Ascending aorta (tissue), 2 donors: ENCODE measurements around the gene EFNA4. TPM values are rescaled to one million over a fixed set of nuclear protein-coding genes. Genes with fewer than 3 reads are reported as not detected.

ENCODE experiments used
- DNase-seq, 2 donors: peaks; one replicate each; pipeline ENCODE4 v3.0.0-alpha.2; 2019; ENCODE audit warnings: low spot score in 2 of 2
- H3K27ac ChIP-seq, 2 donors: fragments of 200-600 bp; sonication (generic); one replicate each; pipeline ENCODE4 v1.5.1; 2016 to 2017; ENCODE audit warnings: mild to moderate bottlenecking in 1 of 2
- H3K27me3 ChIP-seq: fragments of 200-600 bp; sonication (generic); one replicate; pipeline ENCODE4 v1.5.1; 2017
- H3K36me3 ChIP-seq, 2 donors: fragments of 200-600 bp; sonication (generic); one replicate each; pipeline ENCODE4 v1.5.1; 2016
- H3K4me1 ChIP-seq, 2 donors: fragments of 200-600 bp; sonication (generic); one replicate each; pipeline ENCODE4 v1.5.1; 2016 to 2017; ENCODE audit warnings: mild to moderate bottlenecking in 1 of 2
- H3K4me3 ChIP-seq, 2 donors: fragments of 200-600 bp; sonication (generic); one replicate each; pipeline ENCODE4 v1.5.1; 2016 to 2017; ENCODE audit warnings: mild to moderate bottlenecking in 1 of 2
- H3K9me3 ChIP-seq, 2 donors: fragments of 200-600 bp; sonication (generic); one replicate each; pipeline ENCODE4 v1.5.1; 2016
- intact Hi-C: fragments of 100-400 bp; cut with DNase I; formaldehyde crosslinking; loops from one replicate; pipeline ENCODE4 v1.15.1; 2023
- total RNA-seq: library from RNA; depleted of rRNA; stranded (reverse); fragments of >200 nt; gene quantifications from one replicate; pipeline ENCODE4 v1.1.0, GENCODE V29; 2016
- TF ChIP-seq, protein P1 (sequence below), 3 experiments: fragments of 200-600 bp in 2 of 3; fragments of 450-650 bp in 1 of 3; sonication (generic) in 2 of 3; IDR thresholded peaks; one replicate each; pipeline ENCODE4 v1.5.1; 2016 to 2019; ENCODE audit warnings: antibody characterized with exemption in 3 of 3, mild to moderate bottlenecking in 1 of 3, moderate library complexity in 1 of 3

Gene EFNA4
- total RNA-seq, 1 donor from 2014 or later: 11.2 TPM

DNA sequence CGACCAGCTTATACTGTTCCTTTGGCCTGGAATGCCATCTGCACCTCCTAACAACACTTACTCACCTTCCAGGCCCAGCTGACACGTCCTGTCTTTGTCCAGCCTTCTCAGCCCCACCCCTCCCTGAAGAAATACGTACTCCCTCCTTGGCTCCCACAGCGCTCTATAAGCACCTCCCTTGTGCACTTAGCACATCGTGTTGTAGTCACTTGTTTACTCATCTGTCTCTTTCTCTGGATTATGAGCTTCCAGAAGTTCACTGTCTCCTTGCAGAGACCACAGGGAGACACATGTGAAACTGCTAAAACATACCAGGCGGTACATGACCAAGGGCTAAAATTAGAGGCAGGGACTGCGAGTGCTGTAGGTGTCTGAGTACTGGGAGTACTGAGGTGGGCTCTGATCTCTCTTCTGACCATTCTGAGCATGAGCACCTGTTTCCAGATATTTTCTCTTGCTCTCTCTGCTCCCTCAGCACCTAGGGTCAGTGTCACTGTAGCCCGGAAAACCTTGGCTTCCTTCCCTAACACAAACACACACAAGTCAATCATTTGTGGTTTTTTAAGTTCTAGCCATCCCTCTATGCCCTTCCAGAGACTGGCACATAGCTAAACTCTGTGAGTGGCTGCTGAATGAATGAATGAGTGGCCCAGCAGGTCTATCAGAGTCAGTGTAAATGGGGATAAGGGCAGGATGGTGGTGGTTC, 24.8 kb upstream of the EFNA4 start:
- no peaks in the 10 kb centered on the region for H3K9me3 ChIP-seq
- H3K4me3 ChIP-seq: no peak overlapping the region
- H3K4me1 ChIP-seq: no peaks in the 10 kb centered on the region
- H3K27me3 ChIP-seq: no peaks in the 10 kb centered on the region
- H3K36me3 ChIP-seq: no peaks in the 10 kb centered on the region
- no peak overlapping the region for H3K27ac ChIP-seq
- intact Hi-C loops: no loop called here
- TF ChIP-seq, protein P1, sequence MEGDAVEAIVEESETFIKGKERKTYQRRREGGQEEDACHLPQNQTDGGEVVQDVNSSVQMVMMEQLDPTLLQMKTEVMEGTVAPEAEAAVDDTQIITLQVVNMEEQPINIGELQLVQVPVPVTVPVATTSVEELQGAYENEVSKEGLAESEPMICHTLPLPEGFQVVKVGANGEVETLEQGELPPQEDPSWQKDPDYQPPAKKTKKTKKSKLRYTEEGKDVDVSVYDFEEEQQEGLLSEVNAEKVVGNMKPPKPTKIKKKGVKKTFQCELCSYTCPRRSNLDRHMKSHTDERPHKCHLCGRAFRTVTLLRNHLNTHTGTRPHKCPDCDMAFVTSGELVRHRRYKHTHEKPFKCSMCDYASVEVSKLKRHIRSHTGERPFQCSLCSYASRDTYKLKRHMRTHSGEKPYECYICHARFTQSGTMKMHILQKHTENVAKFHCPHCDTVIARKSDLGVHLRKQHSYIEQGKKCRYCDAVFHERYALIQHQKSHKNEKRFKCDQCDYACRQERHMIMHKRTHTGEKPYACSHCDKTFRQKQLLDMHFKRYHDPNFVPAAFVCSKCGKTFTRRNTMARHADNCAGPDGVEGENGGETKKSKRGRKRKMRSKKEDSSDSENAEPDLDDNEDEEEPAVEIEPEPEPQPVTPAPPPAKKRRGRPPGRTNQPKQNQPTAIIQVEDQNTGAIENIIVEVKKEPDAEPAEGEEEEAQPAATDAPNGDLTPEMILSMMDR (IDR thresholded peaks at IDR 0.05): no peak
- DNase-seq: no peak

DNA sequence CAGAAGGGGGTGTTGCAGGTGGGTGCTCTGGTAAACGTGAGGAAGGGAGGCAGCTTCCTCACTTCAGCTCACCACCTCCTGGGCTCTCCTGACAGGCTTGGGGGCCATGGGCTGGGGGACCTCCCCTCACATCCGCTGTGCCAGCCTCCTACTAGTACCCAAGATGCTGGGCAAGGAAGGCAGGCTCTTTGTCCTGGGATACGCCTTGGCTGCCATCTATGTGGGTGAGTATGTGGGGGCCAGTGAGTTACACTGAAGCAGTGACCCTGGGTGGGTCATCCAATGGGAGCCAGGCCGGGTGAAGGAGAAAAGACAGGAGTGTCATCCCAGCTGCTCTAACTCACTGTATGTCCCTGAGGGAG, 24.3 kb upstream of the EFNA4 start:
- no peak for DNase-seq
- H3K9me3 ChIP-seq: no peaks in the 10 kb centered on the region
- H3K4me1 ChIP-seq: no peaks in the 10 kb centered on the region
- H3K27ac ChIP-seq: no peak overlapping the region
- H3K36me3 ChIP-seq: no peaks in the 10 kb centered on the region
- H3K4me3 ChIP-seq: no peak overlapping the region
- no peaks in the 10 kb centered on the region for H3K27me3 ChIP-seq
- intact Hi-C loops: no loop called here
- TF ChIP-seq, protein P1 (IDR thresholded peaks at IDR 0.05): no peak

DNA sequence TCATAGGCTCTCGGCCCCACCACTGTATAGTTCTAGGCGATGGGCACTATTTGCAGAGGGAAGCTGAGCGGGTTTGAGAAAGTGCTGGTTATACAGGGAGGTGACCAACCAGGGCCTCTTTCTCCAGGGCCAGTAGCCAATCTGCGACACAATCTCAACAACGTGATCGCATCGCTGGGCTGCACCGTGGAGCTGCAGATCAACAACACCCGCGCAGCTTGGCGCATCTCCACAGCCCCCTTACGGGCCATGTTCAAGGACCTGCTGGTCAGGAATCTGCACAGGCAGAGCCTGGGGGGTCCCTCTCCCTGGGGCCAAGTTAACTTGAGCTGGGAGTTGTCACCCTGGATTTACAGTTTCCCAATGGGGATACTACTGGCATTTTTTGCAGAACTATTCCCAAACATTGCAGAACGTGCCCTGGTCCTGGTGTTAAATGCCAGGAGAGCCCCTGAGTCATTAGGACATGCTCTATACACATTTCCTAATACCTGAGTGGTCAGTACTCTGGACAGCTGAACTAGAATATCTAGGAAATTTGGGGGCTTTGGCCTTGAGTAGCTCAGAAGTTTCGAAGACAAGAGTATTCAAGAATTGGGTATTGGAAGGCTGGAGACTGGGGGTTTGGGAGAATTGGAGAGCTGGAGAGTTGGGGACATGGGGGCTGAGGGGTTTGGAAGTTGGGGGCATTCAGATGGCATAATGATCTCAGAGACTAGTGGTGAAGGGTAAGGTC, 23.0 kb upstream of the EFNA4 start:
- H3K9me3 ChIP-seq: no peaks in the 10 kb centered on the region
- intact Hi-C loops: no loop called here
- H3K27me3 ChIP-seq: no peaks in the 10 kb centered on the region
- DNase-seq: no peak
- H3K4me3 ChIP-seq: no peak overlapping the region
- no peaks in the 10 kb centered on the region for H3K4me1 ChIP-seq
- H3K27ac ChIP-seq: no peak overlapping the region
- TF ChIP-seq, protein P1 (IDR thresholded peaks at IDR 0.05): no peak
- no peaks in the 10 kb centered on the region for H3K36me3 ChIP-seq

GRCh38 chr1:155042789-155043188, 20.8 kb upstream of the EFNA4 start:
- DNase-seq: no peak
- H3K27ac ChIP-seq: no peak overlapping the region
- intact Hi-C loops: no loop called here
- TF ChIP-seq, protein P1 (IDR thresholded peaks at IDR 0.05): no peak
- no peaks in the 10 kb centered on the region for H3K36me3 ChIP-seq
- H3K4me1 ChIP-seq: no peaks in the 10 kb centered on the region
- no peak overlapping the region for H3K4me3 ChIP-seq
- no peaks in the 10 kb centered on the region for H3K27me3 ChIP-seq
- no peaks in the 10 kb centered on the region for H3K9me3 ChIP-seq

DNA sequence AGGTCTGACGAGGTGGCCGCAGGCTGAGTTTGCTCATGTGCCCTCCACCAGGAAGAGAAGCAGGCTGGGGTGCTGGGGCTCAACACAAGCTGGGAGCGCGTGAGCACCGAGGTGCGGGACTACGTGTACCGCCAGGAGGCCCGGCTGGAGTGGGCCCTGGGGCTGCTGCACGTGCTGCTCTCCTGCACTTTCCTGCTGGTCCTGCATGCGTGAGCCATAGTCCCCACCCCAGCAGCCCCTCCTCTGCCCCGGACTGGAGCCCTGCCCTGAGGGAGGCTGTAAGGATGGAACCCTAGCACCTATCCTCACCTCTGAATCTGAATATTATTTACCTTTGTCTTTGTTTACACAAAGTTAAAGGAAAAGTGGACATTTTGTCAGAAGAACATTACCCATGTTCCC, 20.2 kb upstream of the EFNA4 start:
- Histone ChIP-seq H3K9me3 (no peaks in the 10 kb centered on the region), H3K36me3 (no peaks in the 10 kb centered on the region), H3K4me1 (no peaks in the 10 kb centered on the region), H3K27ac (no peak overlapping the region), H3K27me3 (no peaks in the 10 kb centered on the region), H3K4me3 (no peak overlapping the region)
- intact Hi-C loops: no loop called here
- no peak for DNase-seq
- TF ChIP-seq, protein P1 (IDR thresholded peaks at IDR 0.05): no peak
